DOHH2 (cell line): ENCODE measurements around the gene RACGAP1.

Source experiments
- EZH2phosphoT487 ChIP-seq: fragments of 200-600 bp; sonication (generic); IDR thresholded peaks from 2 replicates; pipeline ENCODE4 v1.6.1; 2017; ENCODE audit warnings: borderline replicate concordance, mild to moderate bottlenecking, antibody characterized with exemption, low read length, moderate library complexity, mixed read lengths
- TF ChIP-seq, protein P1 (sequence below): fragments of 200-600 bp; sonication (generic); IDR thresholded peaks from one replicate; pipeline ENCODE4 v1.5.1; 2014; ENCODE audit warnings: antibody characterized with exemption, mild to moderate bottlenecking, low read depth, low read length; ENCODE audit not compliant: poor library complexity, severe bottlenecking

DNA sequence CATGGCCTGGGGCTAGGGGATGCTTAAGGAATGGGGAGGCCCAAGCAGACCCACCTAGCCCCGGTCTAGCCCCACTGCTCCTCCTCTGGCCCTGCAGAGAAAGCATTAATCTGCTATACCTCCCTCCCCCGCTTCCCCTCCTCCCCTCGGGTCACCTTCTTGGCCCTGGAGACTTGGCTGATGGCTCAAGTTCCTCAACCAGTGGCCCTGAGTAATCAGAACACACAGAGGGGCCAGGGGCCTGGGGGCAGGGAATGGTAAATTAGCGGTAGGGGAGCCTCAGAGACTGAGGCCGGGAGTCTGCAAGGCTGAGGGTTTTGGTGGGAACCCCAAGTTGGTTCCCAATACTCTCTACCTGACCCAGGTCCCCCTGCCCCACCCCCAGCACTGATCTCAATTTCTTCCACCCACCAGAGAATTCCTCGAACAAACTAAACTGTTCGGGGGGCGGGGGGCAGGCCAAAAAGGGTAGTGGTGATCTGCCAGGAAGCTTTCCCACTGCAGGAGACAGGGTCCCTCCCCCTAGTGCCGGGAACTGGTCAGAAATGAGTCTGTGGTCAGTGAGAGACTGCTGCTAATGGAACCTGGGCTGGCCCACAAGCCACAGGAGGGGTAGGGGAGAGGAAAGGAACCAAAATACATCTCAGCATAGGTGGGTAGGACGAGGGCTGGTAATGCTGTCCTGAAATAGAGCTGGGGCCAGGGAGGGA, 47.1 kb upstream of the RACGAP1 start:
- TF ChIP-seq, protein P1, sequence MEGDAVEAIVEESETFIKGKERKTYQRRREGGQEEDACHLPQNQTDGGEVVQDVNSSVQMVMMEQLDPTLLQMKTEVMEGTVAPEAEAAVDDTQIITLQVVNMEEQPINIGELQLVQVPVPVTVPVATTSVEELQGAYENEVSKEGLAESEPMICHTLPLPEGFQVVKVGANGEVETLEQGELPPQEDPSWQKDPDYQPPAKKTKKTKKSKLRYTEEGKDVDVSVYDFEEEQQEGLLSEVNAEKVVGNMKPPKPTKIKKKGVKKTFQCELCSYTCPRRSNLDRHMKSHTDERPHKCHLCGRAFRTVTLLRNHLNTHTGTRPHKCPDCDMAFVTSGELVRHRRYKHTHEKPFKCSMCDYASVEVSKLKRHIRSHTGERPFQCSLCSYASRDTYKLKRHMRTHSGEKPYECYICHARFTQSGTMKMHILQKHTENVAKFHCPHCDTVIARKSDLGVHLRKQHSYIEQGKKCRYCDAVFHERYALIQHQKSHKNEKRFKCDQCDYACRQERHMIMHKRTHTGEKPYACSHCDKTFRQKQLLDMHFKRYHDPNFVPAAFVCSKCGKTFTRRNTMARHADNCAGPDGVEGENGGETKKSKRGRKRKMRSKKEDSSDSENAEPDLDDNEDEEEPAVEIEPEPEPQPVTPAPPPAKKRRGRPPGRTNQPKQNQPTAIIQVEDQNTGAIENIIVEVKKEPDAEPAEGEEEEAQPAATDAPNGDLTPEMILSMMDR: no peak
- no peak for TF ChIP-seq EZH2phosphoT487
